Osteoblast (primary cell): Measurements from ENCODE around the gene HNRNPUL2. TPM values are rescaled to one million over a fixed set of nuclear protein-coding genes. Genes with fewer than 3 reads are reported as not detected.
"Not testable (repeated sequence)": the region's sequence is repeated elsewhere in the genome, so short reads cannot be mapped to it uniquely, and the experiment has no call there.

Experiments
- DNase-seq: peaks from one replicate; pipeline ENCODE4 v3.0.0; 2011; ENCODE audit warnings: low spot score, mixed read lengths; ENCODE audit not compliant: insufficient read length; ENCODE audit errors: missing footprints
- H2AFZ ChIP-seq: 2 replicates; pipeline ENCODE4 v1.6.0; 2011; ENCODE audit warnings: mild to moderate bottlenecking, low read length
- H3K27ac ChIP-seq: 2 replicates; pipeline ENCODE4 v1.5.1; 2011; ENCODE audit warnings: mild to moderate bottlenecking, low read depth, low read length, moderate library complexity
- H3K27me3 ChIP-seq: 2 replicates; pipeline ENCODE4 v1.6.0; 2012; ENCODE audit warnings: mild to moderate bottlenecking, control low read depth, inconsistent platforms, low read length, moderate library complexity; ENCODE audit not compliant: insufficient read depth
- H3K36me3 ChIP-seq: 2 replicates; pipeline ENCODE4 v1.5.1; 2011; ENCODE audit warnings: mild to moderate bottlenecking, low read length, control low read depth, moderate library complexity; ENCODE audit not compliant: insufficient read depth
- H3K4me1 ChIP-seq: 2 replicates; pipeline ENCODE4 v1.5.1; 2011; ENCODE audit warnings: mild to moderate bottlenecking, low read length, control low read depth, moderate library complexity; ENCODE audit not compliant: insufficient read depth
- H3K4me2 ChIP-seq: 2 replicates; pipeline ENCODE4 v1.6.0; 2011; ENCODE audit warnings: mild to moderate bottlenecking, low read length; ENCODE audit not compliant: insufficient read depth
- H3K4me3 ChIP-seq: fragments of 200-600 bp; sonication (generic); 3 replicates; pipeline ENCODE4 v1.5.1; 2012; ENCODE audit warnings: mild to moderate bottlenecking, low read length, inconsistent platforms; ENCODE audit not compliant: insufficient read depth
- H3K79me2 ChIP-seq: 2 replicates; pipeline ENCODE4 v1.6.0; 2012; ENCODE audit warnings: mild to moderate bottlenecking, low read length, control low read depth, inconsistent platforms; ENCODE audit not compliant: insufficient read depth
- H3K9me3 ChIP-seq: 2 replicates; pipeline ENCODE4 v1.5.1; 2011; ENCODE audit warnings: low read depth, low read length, control low read depth
- H4K20me1 ChIP-seq: 2 replicates; pipeline ENCODE4 v1.6.0; 2012; ENCODE audit warnings: mild to moderate bottlenecking, low read length, control low read depth; ENCODE audit not compliant: insufficient read depth
- total RNA-seq: library from RNA; depleted of rRNA; stranded (reverse); fragments of >200 nt; gene quantifications from 2 replicates; pipeline ENCODE4 v1.2.3, GENCODE V29; 2012
- TF ChIP-seq, protein P1 (sequence below): IDR thresholded peaks from 2 replicates; pipeline ENCODE4 v1.5.1; 2011; ENCODE audit warnings: mild to moderate bottlenecking, low read depth, low read length, moderate library complexity; ENCODE audit errors: extremely low read depth

Gene HNRNPUL2
- total RNA-seq, 1 donor, result 18.8 TPM

DNA sequence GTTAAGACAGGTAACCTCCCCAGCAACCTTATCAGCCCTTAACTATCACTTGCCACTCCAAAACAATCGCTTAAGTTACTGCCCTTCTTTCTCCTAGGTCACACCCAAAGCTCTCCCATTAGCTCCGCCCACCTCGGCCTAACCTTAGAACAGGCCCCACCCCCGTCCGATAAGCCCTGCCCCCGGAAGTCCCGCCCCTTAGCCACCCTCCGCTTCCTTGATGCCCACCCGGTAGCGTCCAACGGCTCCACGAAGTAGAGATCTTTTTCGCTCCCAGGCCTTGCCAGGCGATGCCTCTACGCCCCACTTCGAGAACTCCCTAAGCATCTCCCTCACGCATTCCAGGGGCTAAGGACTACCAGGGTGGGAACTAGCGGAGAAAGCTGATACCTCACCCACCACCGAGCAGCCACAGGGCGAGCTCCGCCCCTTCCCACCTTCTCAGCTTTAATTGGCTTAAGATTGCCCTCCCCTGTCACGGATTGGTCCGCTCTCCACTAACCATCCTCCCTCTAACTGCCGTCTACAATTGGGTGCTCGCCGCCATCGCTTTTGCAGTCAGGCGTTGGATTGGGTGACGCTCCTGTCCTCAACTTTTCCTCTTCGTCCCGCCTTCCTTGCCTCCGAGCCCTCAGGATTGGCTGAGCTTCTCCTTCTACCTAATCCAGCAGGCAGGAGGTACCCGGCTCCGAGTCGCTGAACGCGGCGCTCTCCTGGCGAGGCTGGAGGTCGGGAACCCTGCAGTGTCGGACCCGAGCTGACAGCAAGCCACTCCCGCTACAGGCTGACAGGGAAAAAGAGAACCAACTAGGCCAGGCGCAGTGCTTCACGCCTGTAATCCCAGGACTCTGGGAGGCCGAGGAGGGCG is 26.7 kb upstream of the HNRNPUL2 start, which contains the start of gene ZBTB3:
TSS of gene ZBTB3 (minus strand) at position 425 of the 868 bp plus-strand sequence. CDS start 496 bp downstream, outside the sequence.
- peaks cover 8% of the 10 kb centered on the region for H3K36me3 ChIP-seq
- peaks cover 3% of the 10 kb centered on the region for H3K4me1 ChIP-seq
- H3K27me3 ChIP-seq, result no peaks in the 10 kb centered on the region
- peak within 1 kb of the TSS; percentile 90 for H3K27ac ChIP-seq
- no peaks in the 10 kb centered on the region for H4K20me1 ChIP-seq
- no peaks in the 10 kb centered on the region for H3K9me3 ChIP-seq
- peak within 1 kb of the TSS; percentile 98 for H2AFZ ChIP-seq
- TF ChIP-seq, protein P1, sequence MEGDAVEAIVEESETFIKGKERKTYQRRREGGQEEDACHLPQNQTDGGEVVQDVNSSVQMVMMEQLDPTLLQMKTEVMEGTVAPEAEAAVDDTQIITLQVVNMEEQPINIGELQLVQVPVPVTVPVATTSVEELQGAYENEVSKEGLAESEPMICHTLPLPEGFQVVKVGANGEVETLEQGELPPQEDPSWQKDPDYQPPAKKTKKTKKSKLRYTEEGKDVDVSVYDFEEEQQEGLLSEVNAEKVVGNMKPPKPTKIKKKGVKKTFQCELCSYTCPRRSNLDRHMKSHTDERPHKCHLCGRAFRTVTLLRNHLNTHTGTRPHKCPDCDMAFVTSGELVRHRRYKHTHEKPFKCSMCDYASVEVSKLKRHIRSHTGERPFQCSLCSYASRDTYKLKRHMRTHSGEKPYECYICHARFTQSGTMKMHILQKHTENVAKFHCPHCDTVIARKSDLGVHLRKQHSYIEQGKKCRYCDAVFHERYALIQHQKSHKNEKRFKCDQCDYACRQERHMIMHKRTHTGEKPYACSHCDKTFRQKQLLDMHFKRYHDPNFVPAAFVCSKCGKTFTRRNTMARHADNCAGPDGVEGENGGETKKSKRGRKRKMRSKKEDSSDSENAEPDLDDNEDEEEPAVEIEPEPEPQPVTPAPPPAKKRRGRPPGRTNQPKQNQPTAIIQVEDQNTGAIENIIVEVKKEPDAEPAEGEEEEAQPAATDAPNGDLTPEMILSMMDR, result no peak
- H3K4me2 ChIP-seq, result peak within 1 kb of the TSS; percentile 88
- DNase-seq, result peak; percentile 98
- peaks cover 22% of the 10 kb centered on the region for H3K79me2 ChIP-seq
- H3K4me3 ChIP-seq, result peak within 1 kb of the TSS; percentile 89

DNA sequence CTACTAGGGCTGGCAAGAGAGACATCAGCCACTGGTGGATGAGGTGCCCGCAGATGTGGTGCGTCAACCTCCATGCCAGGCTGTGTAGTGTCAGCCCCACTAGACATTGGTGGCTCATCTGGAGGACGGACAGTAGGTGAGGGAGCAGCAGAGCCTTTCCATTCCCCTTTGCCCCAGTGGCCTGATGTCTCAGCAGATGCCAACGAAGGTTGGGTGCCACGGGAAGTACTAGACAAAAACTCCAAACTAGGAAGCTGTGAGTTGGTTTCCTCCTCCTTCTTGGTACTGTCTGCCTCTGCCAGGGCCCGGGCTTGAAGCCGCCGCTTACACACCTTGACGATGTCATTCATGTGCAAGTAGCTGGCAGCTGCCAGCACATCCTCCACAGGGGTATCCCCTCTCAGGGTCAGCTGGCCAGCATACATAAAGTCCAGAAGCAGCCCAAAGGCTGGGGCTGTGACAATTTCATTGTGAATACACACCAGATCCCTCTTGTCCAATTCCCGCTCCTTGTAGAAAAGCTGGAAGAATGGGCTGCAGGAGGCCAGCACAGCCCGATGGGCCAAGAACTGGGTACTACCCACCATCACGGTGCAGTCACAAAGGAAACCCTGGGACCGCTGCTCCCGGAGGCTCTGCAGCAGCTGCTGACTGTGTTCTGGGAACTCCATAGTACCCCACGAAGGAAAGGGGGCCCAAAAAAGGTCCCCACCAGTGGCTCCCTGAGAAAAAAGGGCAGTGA is 25.9 kb upstream of the HNRNPUL2 start:
- Histone ChIP-seq H3K27me3 (no peaks in the 10 kb centered on the region), H3K9me3 (no peaks in the 10 kb centered on the region), H3K4me1 (peaks cover 3% of the 10 kb centered on the region), H3K79me2 (peaks cover 22% of the 10 kb centered on the region), H3K27ac (peak overlapping the region; percentile 90), H3K4me3 (peak overlapping the region; percentile 89), H4K20me1 (no peaks in the 10 kb centered on the region), H3K4me2 (peak overlapping the region; percentile 88), H2AFZ (peak overlapping the region; percentile 98), H3K36me3 (peaks cover 8% of the 10 kb centered on the region)
- TF ChIP-seq, protein P1, result no peak
- DNase-seq, result no peak

DNA sequence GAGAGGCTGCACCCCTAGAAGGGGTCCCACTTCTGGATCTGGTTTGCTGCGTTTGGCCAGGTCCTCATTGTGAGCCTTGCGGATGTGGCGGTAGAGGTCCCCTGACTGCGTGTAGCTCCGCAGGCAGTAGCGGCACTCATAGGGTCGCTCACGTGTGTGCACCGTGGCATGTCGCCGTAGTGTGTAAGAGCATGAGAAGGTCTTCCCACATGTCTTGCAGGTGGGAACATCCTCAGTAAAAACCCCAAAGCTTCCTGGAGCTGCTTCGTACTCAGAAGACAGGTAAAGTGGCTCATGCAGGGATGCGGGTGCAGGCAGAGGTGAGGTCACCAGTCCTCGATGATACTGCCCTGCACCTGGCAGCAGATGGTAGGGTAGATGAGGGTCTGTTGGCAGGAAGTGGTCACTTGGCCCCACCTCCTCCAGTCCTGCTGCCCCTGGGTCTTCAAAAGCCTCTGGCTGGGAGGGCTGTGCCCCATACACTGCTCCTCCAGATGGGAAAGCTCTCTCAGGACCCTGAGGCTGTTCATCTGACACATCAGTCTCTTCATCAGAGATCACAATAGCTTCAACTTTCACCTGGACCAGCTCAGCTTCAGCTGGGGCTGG is 25.0 kb upstream of the HNRNPUL2 start:
- Histone ChIP-seq H3K27ac (no peak overlapping the region), H3K27me3 (no peaks in the 10 kb centered on the region), H3K4me2 (no peak overlapping the region), H3K9me3 (no peaks in the 10 kb centered on the region), H3K4me3 (no peak overlapping the region), H2AFZ (no peak overlapping the region), H3K36me3 (peaks cover 8% of the 10 kb centered on the region), H3K79me2 (peaks cover 22% of the 10 kb centered on the region), H4K20me1 (no peaks in the 10 kb centered on the region), H3K4me1 (peaks cover 3% of the 10 kb centered on the region)
- no peak for DNase-seq
- TF ChIP-seq, protein P1, result no peak

DNA sequence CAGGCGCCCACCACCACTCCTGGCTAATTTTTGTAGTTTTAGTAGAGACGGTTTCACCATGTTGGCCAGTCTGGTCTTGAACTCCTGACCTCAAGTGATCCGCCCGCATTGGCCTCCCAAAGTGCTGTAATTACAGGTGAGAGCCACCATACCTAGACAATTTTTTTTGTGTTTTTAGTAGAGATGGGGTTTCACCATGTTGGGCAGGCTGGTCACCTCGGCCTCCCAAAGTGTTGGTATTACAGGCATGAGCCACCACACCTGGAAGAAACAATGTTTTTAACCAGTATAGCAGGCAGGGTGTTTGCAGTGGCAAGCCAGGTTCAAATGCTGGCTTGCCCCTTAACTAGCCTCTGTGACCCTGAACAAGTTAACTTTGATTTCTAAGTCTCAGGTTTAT is 22.7 kb upstream of the HNRNPUL2 start:
- H3K79me2 ChIP-seq, result peaks cover 22% of the 10 kb centered on the region
- not testable (repeated sequence) for H3K4me3 ChIP-seq, H2AFZ ChIP-seq, H3K4me2 ChIP-seq, H4K20me1 ChIP-seq, H3K36me3 ChIP-seq, DNase-seq, H3K9me3 ChIP-seq, H3K27ac ChIP-seq, H3K4me1 ChIP-seq, H3K27me3 ChIP-seq
